Gastrocnemius medialis (tissue), 4 donors: Measurements from ENCODE around the gene ZNF891.

ENCODE experiments used
- POLR2A ChIP-seq, 2 donors: fragments of 450-650 bp; IDR thresholded peaks; one replicate each; pipeline ENCODE4 v1.6.1; 2017; ENCODE audit warnings: antibody characterized with exemption in 2 of 2, mild to moderate bottlenecking in 2 of 2, moderate library complexity in 2 of 2
- TF ChIP-seq, protein P1 (sequence below), 5 experiments: fragments of 450-650 bp in 3 of 5; fragments of 200-600 bp in 2 of 5; sonication (generic) in 2 of 5; IDR thresholded peaks in 4 of 5; conservative IDR thresholded peaks in 1 of 5; 1 replicate in 4 of 5; 2 replicates in 1 of 5; pipeline ENCODE4 v1.5.1; 2016 to 2019; ENCODE audit warnings: antibody characterized with exemption in 5 of 5, mild to moderate bottlenecking in 3 of 5, moderate library complexity in 3 of 5

DNA sequence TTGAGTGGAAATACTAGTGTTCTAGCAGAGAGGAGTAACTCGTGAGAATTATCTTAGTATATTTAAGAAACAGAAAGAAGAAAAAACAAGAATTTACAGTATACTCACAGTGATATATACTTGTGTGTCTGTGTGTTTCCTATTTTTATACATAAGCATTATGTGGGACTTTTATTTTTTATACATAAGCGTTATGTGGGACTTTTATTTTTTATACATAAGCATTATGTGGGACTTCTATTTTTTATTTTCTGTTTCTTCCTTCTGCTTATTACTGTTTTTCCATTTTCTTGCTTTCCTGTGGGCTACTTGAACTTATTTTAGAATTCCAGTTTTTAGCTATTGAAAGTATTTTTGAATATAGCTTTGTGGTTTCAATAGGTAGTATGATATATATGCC, 56.2 kb downstream of the ZNF891 start:
- TF ChIP-seq, protein P1, sequence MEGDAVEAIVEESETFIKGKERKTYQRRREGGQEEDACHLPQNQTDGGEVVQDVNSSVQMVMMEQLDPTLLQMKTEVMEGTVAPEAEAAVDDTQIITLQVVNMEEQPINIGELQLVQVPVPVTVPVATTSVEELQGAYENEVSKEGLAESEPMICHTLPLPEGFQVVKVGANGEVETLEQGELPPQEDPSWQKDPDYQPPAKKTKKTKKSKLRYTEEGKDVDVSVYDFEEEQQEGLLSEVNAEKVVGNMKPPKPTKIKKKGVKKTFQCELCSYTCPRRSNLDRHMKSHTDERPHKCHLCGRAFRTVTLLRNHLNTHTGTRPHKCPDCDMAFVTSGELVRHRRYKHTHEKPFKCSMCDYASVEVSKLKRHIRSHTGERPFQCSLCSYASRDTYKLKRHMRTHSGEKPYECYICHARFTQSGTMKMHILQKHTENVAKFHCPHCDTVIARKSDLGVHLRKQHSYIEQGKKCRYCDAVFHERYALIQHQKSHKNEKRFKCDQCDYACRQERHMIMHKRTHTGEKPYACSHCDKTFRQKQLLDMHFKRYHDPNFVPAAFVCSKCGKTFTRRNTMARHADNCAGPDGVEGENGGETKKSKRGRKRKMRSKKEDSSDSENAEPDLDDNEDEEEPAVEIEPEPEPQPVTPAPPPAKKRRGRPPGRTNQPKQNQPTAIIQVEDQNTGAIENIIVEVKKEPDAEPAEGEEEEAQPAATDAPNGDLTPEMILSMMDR (IDR thresholded peaks at IDR 0.05 in 4 of 5, conservative IDR thresholded peaks at IDR 0.05 in 1 of 5): no peak
- TF ChIP-seq POLR2A (IDR thresholded peaks at IDR 0.05): no peak
